ENCODE measurements around the gene WDFY4.

- TF ChIP-seq MAX (IDR thresholded peaks at IDR 0.05) (no peak), CTCF (IDR thresholded peaks at IDR 0.05; ENCODE audit: low read depth, low read length, missing input control) (no peak), EGR1 (IDR thresholded peaks at IDR 0.05; ENCODE audit: low read depth in 2 of 2) (no peak), TAF1 (conservative IDR thresholded peaks at IDR 0.05) (no peak), RAD21 (IDR thresholded peaks at IDR 0.05) (no peak), YY1 (IDR thresholded peaks at IDR 0.05) (no peak), SP1 (IDR thresholded peaks at IDR 0.05) (no peak), GABPA (IDR thresholded peaks at IDR 0.05 in 1 of 2, conservative IDR thresholded peaks at IDR 0.05 in 1 of 2) (no peak), JUND (IDR thresholded peaks at IDR 0.05) (no peak), REST (IDR thresholded peaks at IDR 0.05) (no peak)
Measured at GRCh38 chr10:48691812-48692528, 7.3 kb downstream of the WDFY4 start.

Measured in liver (tissue), 3 donors.